HG03575 (cell line): Measurements from ENCODE around the gene POGLUT3.

Experiments
- ATAC-seq: cut with Tn5 transposase; IDR thresholded peaks from one replicate; pipeline ENCODE4 v1.9.1; 2021; ENCODE audit not compliant: unreplicated experiment, insufficient number of reproducible peaks, low FRiP score; ENCODE audit errors: extremely low read depth

Gene POGLUT3, protein sequence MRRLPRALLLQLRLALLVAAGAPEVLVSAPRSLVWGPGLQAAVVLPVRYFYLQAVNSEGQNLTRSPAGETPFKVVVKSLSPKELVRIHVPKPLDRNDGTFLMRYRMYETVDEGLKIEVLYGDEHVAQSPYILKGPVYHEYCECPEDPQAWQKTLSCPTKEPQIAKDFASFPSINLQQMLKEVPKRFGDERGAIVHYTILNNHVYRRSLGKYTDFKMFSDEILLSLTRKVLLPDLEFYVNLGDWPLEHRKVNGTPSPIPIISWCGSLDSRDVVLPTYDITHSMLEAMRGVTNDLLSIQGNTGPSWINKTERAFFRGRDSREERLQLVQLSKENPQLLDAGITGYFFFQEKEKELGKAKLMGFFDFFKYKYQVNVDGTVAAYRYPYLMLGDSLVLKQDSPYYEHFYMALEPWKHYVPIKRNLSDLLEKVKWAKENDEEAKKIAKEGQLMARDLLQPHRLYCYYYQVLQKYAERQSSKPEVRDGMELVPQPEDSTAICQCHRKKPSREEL

DNA sequence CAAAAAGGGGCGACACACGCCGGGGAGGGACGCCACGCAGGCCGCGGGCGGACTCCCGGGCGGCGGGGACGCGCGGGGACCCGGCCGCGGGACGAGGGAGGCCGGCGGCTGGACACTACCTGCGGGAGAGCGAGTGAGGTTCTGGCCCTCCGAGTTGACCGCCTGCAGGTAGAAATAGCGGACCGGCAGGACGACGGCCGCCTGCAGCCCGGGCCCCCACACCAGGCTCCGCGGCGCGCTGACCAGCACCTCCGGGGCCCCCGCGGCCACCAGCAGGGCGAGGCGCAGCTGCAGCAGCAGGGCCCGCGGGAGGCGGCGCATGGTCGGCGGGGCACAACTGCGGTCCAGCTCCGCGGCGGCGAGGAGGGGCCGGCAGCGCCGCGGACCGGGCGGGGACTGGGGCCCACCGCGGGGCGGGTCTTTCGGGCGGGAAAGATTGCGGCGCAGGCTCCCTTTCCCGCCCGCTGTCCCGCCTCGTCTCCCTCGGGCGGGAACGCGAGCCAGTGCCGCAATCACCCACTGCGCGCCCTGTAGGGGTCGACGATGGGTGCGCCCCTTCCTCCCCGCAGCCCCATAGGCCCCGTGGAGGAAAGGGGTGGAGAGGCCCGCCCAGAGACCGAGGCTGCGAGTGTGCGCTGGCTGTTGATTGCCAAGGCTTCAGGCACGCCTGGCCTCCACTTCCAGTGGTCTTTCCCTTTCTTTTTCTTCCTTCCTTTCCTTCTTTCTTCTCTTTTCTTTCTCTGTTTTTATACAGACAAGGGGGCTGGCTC, at the start of gene POGLUT3:
Gene POGLUT3 (minus strand): TSS at position 339 of the 770 bp plus-strand sequence. CDS start 18 bp downstream, at position 321.
- ATAC-seq, result no peak

DNA sequence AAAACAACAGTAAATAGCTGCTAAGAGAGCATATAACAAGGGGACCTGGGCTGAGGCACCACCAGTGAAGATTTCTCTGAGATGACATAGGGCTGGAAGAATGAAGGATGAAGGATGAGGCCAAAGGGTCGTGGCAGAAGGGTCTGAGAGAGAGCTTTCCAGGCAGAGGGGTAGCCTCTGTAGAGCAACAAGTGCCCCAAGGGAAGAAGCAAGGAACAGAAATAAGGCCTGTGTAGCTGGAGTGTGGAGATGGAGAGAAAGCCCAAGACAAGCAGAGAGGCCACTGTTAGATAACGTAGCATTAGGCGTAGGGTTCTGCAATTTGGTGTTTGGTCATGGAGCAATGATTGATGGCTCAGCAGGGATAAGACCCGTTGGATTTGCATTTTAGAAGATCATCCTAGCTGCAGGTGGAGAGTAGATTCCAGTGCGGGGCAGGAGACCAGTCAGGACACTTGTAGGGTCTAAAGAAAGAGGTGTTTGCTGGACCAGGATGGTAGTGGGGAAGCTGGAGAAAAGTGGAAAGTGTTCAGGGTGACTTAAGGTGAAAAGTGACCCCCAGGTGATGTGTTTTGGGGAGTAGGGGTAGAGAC, 47.8 kb upstream of the POGLUT3 start:
- ATAC-seq, result no peak

DNA sequence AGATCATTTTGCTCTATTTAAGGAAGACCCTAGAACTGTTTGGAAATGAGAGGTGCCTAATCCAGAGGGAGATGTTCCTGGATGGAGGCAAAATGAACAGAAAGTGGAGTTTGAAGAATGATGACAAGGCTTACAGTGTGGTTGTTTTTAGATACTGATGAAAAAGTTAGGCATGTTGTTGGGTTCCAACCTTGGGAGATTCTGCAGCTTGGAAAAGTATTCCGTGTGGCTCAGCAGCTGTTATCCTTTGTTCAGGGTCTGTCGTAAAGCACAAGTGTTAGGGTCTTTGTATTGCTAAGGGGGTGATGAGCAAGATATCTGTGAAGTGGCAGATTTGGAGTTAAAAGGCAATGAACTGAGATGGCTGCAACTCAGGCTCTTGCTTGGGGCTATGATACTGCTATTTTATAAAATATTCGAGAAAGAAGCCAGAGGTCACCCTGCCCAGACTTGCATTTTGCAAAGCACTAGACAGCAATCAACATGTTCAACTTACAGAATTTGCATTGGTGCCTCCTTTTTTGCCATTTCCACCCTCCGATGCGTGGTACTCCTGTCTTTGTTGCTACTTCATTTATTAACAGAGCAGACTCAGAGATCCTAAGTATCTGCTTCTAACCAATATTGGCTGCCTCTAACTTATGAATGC, 45.3 kb upstream of the POGLUT3 start:
- no peak for ATAC-seq

DNA sequence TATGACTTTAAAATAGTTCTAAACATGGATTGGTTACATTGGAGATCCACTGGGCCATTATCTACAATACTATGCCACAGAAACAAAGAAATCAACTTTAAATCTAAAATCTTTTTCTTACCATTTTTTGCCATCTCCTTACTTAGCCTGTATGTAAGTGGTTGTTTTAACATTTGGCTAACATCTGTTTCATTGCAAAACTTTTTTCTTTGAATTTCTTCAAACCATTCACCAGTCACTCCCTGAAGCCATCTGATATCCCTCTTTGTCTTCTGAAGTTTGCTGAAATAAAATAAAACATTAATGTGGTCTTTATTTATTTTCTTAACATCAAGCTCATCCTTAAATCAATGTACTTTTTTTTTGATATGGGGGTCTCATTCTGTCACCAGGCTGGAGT, 43.3 kb upstream of the POGLUT3 start:
- no peak for ATAC-seq

DNA sequence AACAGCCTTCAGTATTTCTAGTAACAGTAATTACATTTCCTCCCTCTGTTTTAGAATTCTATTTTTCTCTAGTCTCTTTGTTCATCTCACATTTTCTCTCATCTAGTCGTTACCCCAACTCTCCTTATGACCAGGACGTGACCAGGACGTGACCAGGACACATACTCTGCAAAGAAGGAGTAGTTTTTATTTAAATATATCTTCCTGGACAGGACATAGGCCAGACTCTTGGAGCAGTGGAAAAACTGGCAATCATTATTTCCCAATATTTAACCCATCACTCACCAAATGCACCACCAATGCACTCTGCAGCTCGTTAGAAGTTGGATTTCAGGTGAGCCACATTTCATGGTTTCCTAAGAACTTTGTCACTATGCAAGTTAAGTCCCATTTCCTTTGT, 40.3 kb upstream of the POGLUT3 start:
- no peak for ATAC-seq

DNA sequence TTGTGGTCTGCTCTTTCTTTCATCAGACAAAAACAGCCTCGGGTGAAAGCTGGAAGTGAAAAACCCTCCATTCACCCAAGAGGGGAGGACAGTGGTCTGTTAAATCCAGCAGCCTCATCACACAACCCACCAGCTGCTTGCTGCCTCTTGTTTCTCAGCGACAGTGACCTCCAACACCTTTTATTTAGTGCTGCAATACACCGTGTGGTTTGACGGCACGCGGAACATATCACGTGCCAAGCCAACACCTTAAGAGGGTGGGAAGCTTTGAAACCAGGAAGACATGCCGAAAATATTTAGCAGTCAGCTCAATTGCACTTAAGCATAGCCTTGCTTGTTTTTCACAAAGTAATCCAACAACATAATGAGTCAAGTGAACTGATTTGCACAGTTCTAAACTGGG, 39.8 kb upstream of the POGLUT3 start:
- no peak for ATAC-seq

DNA sequence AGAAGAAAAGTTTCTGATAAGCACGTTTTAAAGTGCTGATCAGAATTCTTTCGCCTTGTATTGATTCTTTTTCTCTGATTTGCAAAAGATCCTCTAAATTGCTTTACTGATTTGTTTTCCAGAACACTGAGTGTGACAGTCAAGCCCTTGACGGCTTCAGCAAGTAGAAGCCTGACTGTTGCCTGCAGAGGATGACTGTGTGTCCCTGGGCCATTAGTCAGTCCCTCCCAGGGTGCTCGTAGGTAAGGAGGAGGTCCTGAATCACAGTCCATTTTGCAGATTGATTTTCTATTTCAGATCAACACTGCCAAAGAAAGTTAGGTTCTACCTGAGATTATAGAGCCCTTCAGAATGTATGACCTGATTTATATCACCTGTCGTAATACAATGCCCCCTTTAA, 38.6 kb upstream of the POGLUT3 start:
- no peak for ATAC-seq

GRCh38 chr11:108535384-108535955, 37.3 kb upstream of the POGLUT3 start:
- no peak for ATAC-seq

- no peak for ATAC-seq
Measured at GRCh38 chr11:108534274-108534882, 36.2 kb upstream of the POGLUT3 start.

DNA sequence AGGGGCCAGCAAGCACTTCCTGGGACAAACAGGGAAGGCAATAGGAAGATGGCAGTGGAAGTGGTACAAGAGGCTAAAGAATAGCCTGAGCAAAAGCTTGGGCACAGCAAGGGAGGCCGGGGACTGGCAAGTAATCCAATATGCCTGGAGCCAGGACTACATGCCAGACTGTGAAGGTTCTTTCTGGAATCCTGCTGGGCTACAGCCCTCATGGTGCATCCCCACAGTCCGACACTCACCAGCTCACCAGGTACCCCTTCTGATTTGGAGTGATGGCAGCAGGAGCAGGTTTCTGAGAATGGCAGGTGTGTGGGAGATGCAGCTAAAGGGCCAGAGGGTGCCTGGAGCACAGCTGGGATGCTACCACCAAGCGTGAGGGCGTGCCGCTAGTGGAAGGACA, 32.2 kb upstream of the POGLUT3 start:
- ATAC-seq, result no peak

GRCh38 chr11:108527382-108527781, 29.2 kb upstream of the POGLUT3 start:
- no peak for ATAC-seq

DNA sequence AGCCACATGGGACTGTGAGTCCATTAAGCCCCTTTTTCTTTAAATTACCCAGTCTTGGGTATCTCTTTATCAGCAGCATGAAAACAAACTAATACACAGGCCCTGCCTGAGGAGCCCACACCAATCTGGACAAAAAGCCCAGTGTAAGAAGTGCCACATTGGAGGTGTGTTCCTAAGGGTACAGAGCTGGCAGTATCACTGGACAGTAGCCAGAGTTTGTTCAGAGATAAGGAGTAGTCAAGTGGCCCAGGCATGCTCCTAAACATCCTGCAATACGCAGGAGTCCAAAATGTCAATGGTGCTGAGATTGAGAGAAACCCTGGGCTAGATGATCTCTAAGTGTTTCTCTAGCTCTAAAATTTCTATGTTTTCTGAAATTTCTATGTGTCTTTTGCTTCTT, 27.0 kb upstream of the POGLUT3 start:
- no peak for ATAC-seq

DNA sequence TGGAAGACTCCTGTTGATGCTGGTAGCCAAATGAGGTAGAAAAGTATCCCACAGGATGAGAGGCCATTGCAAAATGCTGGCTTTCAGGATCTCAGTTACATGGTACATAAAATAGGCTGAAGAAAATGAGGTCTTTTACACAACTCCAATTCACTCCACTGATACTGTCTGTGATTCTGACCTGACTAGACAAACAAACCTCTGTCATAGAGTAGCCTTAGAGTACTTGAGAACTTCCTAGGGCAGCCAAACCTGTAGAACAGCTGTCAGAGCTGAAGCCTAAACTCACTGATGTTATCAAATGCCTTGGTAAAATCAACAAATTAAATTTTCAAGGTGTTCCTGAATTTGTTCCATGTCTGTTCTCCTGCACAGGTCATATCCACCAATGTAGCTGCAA, 26.2 kb upstream of the POGLUT3 start:
- no peak for ATAC-seq

DNA sequence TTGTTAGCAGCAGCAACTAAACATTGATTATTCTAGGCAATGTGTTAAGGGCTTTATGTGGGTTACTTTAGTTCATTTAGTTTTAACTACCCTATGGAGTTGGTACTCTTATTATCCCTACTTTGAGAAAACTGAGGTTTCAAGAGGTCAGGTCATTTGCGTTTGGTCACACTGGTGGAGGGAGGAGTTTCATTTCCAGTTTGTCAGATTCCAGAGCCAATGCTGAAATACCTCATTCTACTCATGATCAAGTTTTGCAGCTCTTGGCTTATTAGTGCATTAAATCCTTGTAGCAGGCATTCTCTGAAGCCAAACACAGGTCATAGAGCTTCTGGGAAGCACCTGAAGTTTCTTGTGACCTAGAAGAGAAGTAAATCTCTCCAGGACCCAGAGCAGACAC, 24.1 kb upstream of the POGLUT3 start:
- no peak for ATAC-seq

- ATAC-seq, result no peak
Measured at GRCh38 chr11:108518581-108518980, 20.4 kb upstream of the POGLUT3 start.

DNA sequence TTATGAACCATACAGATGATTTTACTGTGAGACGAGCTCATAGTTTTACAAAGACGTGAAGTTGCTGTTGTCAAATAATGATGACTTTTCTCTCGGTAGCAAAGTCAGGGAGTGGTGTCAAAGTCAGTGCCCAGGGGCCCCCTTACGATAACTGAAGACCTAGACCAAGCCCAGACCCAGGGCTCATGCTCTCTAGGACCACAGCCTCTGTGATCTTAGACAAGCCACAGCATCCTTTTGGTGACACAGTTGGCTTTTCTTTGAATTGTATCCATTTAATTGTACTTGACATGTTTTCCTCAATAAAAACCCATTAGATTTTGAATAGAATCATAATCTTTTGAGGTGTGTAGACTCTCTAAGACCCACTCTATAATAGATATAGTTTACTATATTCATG, 17.9 kb upstream of the POGLUT3 start:
- no peak for ATAC-seq

DNA sequence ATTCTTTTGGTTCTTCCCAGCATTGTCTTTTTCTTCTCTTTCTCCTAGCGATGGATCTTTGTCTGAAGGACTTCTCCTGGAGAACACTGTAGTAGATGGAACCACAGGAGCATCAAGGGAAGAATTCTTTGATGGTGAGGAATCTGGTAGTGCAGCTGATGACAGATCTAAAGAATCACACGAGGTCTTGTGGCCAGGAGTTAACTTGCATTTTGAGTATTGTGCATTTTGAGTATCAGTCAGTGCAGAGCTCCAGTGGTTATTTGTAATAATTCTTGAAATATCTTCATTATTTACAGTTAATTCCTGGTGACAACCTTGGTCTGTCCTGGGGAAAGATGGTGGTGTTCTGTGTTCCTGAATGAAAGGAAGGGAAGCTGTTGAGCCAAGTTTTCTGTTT, 14.5 kb upstream of the POGLUT3 start:
- no peak for ATAC-seq

- ATAC-seq, result no peak
Measured at GRCh38 chr11:108511851-108512474, 13.8 kb upstream of the POGLUT3 start.
